ENCODE data around the gene NUP43. TPM values are rescaled to one million over a fixed set of nuclear protein-coding genes. Genes with fewer than 3 reads are reported as not detected.
A peak's percentile ranks its signal among the peaks of the same experiment; 100 is the strongest.
"Not testable (repeated sequence)": the region's sequence is repeated elsewhere in the genome, so short reads cannot be mapped to it uniquely, and the experiment has no call there.

The NUP43 gene
- total and polyA plus RNA-seq, 2 of the 13 experiments (the other 11 are each of a cell fraction or from before 2014, with no cell fraction given): 38.9 to 85.1 TPM

DNA sequence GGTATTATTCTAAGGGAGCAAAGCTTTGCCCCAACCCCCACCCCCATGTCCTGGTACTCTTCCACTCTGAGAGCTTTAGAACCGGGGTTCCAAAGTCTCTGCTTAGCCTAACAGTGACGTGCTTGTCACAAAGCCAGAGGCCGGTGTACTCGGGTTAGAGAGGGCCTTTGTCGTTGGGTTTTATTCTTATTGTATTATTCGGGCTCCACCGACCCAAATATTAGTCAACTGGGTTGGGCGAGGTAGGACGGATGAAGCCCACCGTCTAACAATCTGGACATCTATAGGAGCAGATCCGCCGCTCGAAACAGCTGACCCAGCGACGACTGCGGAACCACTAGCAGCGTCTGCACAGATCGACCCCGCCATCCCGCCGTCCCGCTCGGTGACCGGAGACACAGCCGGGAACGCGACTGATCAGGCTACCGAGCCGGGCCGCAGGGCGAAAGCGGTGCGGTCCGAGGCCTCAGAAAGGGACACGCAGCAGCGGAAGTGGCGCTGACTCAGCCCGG lies 2.8 kb upstream of the NUP43 start (continued):
- TF ChIP-seq, protein P1, sequence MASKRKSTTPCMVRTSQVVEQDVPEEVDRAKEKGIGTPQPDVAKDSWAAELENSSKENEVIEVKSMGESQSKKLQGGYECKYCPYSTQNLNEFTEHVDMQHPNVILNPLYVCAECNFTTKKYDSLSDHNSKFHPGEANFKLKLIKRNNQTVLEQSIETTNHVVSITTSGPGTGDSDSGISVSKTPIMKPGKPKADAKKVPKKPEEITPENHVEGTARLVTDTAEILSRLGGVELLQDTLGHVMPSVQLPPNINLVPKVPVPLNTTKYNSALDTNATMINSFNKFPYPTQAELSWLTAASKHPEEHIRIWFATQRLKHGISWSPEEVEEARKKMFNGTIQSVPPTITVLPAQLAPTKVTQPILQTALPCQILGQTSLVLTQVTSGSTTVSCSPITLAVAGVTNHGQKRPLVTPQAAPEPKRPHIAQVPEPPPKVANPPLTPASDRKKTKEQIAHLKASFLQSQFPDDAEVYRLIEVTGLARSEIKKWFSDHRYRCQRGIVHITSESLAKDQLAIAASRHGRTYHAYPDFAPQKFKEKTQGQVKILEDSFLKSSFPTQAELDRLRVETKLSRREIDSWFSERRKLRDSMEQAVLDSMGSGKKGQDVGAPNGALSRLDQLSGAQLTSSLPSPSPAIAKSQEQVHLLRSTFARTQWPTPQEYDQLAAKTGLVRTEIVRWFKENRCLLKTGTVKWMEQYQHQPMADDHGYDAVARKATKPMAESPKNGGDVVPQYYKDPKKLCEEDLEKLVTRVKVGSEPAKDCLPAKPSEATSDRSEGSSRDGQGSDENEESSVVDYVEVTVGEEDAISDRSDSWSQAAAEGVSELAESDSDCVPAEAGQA (IDR thresholded peaks at IDR 0.05; ENCODE audit: low read depth): 0 out of 2 replicates have a peak, but pooled peaks have one; percentile 37
- TF ChIP-seq, protein P1 (CRISPR knock-in tag; IDR thresholded peaks at IDR 0.05; ENCODE audit: borderline replicate concordance): not testable (repeated sequence)
- peak; percentile 8 for TF ChIP-seq JARID2 (CRISPR knock-in tag; IDR thresholded peaks at IDR 0.05; ENCODE audit: insufficient replicate concordance)
- TF ChIP-seq, protein P2, sequence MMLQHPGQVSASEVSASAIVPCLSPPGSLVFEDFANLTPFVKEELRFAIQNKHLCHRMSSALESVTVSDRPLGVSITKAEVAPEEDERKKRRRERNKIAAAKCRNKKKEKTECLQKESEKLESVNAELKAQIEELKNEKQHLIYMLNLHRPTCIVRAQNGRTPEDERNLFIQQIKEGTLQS (CRISPR knock-in tag; IDR thresholded peaks at IDR 0.05): peak; percentile 77
- TF ChIP-seq POLR2G (IDR thresholded peaks at IDR 0.05; ENCODE audit: low read depth, low read length): peak; percentile 92
- peak; percentile 90 for TF ChIP-seq GABPB1 (CRISPR knock-in tag; IDR thresholded peaks at IDR 0.05)
- peak; percentile 91; the same call in 1 of the 2 replicates for TF ChIP-seq FOSL2 (CRISPR knock-in tag; IDR thresholded peaks at IDR 0.05)
- 0 out of 2 replicates have a peak, but pooled peaks have one; percentile 1 for TF ChIP-seq CBX5 (CRISPR knock-in tag; IDR thresholded peaks at IDR 0.05; ENCODE audit: borderline replicate concordance)
- TF ChIP-seq FOSL1 (CRISPR knock-in tag; IDR thresholded peaks at IDR 0.05; ENCODE audit: borderline replicate concordance): peak; percentile 47; the same call in 1 of the 2 replicates

All from HepG2 (cell line).